ENCODE results near the gene TSPAN13. TPM values are rescaled to one million over a fixed set of nuclear protein-coding genes. Genes with fewer than 3 reads are reported as not detected.

The TSPAN13 gene
- 36.7 and 37.3 TPM in 2 replicates for total RNA-seq
- long read RNA-seq, transcript TSPAN13-201 (6 exons, 2,093 nt) = major isoform, 81 of 87 reads
- long read RNA-seq, partial matches to known transcripts = 6 of 87 reads
- long read RNA-seq, other reads (novel, unspliced or antisense) = 0 of 87 reads

- Mint-ChIP-seq H3K4me1 (peaks cover 30% of the 10 kb centered on the region), H3K9me3 (no peaks in the 10 kb centered on the region), H3K36me3 (ENCODE audit: low read depth) (peaks cover 2% of the 10 kb centered on the region), H3K27me3 (ENCODE audit: low read depth) (peaks cover 5% of the 10 kb centered on the region), H3K27ac (ENCODE audit: unreplicated experiment) (peak within 1 kb of the TSS; percentile 92), H3K4me3 (peak within 1 kb of the TSS; percentile 89)
- no peak for TF ChIP-seq CTCF (conservative IDR thresholded peaks at IDR 0.05)
- peak; percentile 83 for DNase-seq (ENCODE audit: low read depth, low spot score)
Observed at GRCh38 chr7:16753102-16753931, at the start of gene TSPAN13. TSS of gene TSPAN13 (plus strand) at chr7:16753755. CDS start at chr7:16753968, 213 bp downstream.

GRCh38 chr7:16708511-16708910 is 45.0 kb upstream of the TSPAN13 start:
- Mint-ChIP-seq H3K9me3 (no peaks in the 10 kb centered on the region), H3K4me3 (no peak overlapping the region), H3K36me3 (ENCODE audit: low read depth) (peaks cover 28% of the 10 kb centered on the region), H3K4me1 (no peaks in the 10 kb centered on the region), H3K27me3 (ENCODE audit: low read depth) (no peaks in the 10 kb centered on the region), H3K27ac (ENCODE audit: unreplicated experiment) (no peak overlapping the region)
- no peak for TF ChIP-seq CTCF (conservative IDR thresholded peaks at IDR 0.05)
- no peak for DNase-seq (ENCODE audit: low read depth, low spot score)

GRCh38 chr7:16708980-16709379 is 44.6 kb upstream of the TSPAN13 start:
- no peak overlapping the region for H3K4me3 Mint-ChIP-seq
- H3K27me3 Mint-ChIP-seq (ENCODE audit: low read depth) = no peaks in the 10 kb centered on the region
- H3K9me3 Mint-ChIP-seq = no peaks in the 10 kb centered on the region
- H3K27ac Mint-ChIP-seq (ENCODE audit: unreplicated experiment) = peak overlapping the region; percentile 9
- TF ChIP-seq CTCF (conservative IDR thresholded peaks at IDR 0.05) = no peak
- H3K4me1 Mint-ChIP-seq = no peaks in the 10 kb centered on the region
- no peak for DNase-seq (ENCODE audit: low read depth, low spot score)
- peaks cover 28% of the 10 kb centered on the region for H3K36me3 Mint-ChIP-seq (ENCODE audit: low read depth)

- Mint-ChIP-seq H3K4me3 (no peak overlapping the region), H3K27ac (ENCODE audit: unreplicated experiment) (no peak overlapping the region), H3K4me1 (no peaks in the 10 kb centered on the region)
Observed at GRCh38 chr7:16710651-16711050, 42.9 kb upstream of the TSPAN13 start.

GRCh38 chr7:16711730-16712129 is 41.8 kb upstream of the TSPAN13 start:
- TF ChIP-seq CTCF (conservative IDR thresholded peaks at IDR 0.05) = no peak
- Mint-ChIP-seq H3K4me3 (no peak overlapping the region), H3K9me3 (no peaks in the 10 kb centered on the region), H3K4me1 (no peaks in the 10 kb centered on the region), H3K27ac (ENCODE audit: unreplicated experiment) (no peak overlapping the region), H3K36me3 (ENCODE audit: low read depth) (peaks cover 15% of the 10 kb centered on the region), H3K27me3 (ENCODE audit: low read depth) (no peaks in the 10 kb centered on the region)
- DNase-seq (ENCODE audit: low read depth, low spot score) = no peak

More at GRCh38 chr7:16710651-16711050, 42.9 kb upstream of the TSPAN13 start:
- Mint-ChIP-seq H3K27me3 (ENCODE audit: low read depth) (no peaks in the 10 kb centered on the region), H3K36me3 (ENCODE audit: low read depth) (peaks cover 23% of the 10 kb centered on the region), H3K9me3 (no peaks in the 10 kb centered on the region)
- no peak for DNase-seq (ENCODE audit: low read depth, low spot score)
- no peak for TF ChIP-seq CTCF (conservative IDR thresholded peaks at IDR 0.05)
